ENCODE data around the gene NMRAL1. TPM values are rescaled to one million over a fixed set of nuclear protein-coding genes. Genes with fewer than 3 reads are reported as not detected.
A peak's percentile ranks its signal among the peaks of the same experiment; 100 is the strongest.

Gene NMRAL1
- total RNA-seq, 3 donors from 2014 or later (not counting 1 experiment from before 2014, with no cell fraction given), result 66.6 to 71.2 (median 69.8) TPM

- DNase-seq (peak; percentile 79 to 86), ATAC-seq (peak; percentile 91 to 96 (median 96))
- peak overlapping the region; percentile 97 to 98 for H3K27ac Mint-ChIP-seq
- 57% methylated on average over 32 of the region's 32 CpGs for WGBS (ENCODE audit: insufficient coverage)
- H3K4me1 Mint-ChIP-seq, result peaks cover 24 to 25% of the 10 kb centered on the region in 2 donors
- no peaks in the 10 kb centered on the region for H3K9me3 ChIP-seq (ENCODE audit: control insufficient read depth, insufficient read depth, low read length)
- H3K4me3 Mint-ChIP-seq, result peak overlapping the region; percentile 74
- intact Hi-C loops (cut with micrococcal nuclease), result loop anchor here (1.0 to 2.0 kb wide), 2 partner anchors 10 to 49 kb away; partner anchors contain the start of genes CORO7 and HMOX2
- H3K27me3 ChIP-seq (ENCODE audit: control insufficient read depth, insufficient read depth, low read length), result no peaks in the 10 kb centered on the region
- peaks cover 40% of the 10 kb centered on the region for H3K4me1 ChIP-seq (ENCODE audit: control insufficient read depth, insufficient read depth, low read length)
- H3K27ac ChIP-seq (ENCODE audit: low read length), result peak overlapping the region; percentile 94
- no peak overlapping the region for H3K4me3 ChIP-seq (ENCODE audit: low read length)
- no peaks in the 10 kb centered on the region for H3K27me3 Mint-ChIP-seq (ENCODE audit: low read depth in 2 of 2)
- H3K9me3 Mint-ChIP-seq, result no peaks in the 10 kb centered on the region
- H3K36me3 ChIP-seq (ENCODE audit: control insufficient read depth, insufficient read depth, low read length), result peaks cover 23% of the 10 kb centered on the region
- TF ChIP-seq CTCF (IDR thresholded peaks at IDR 0.05), result no peak
- H3K36me3 Mint-ChIP-seq, result no peaks in the 10 kb centered on the region
These were observed 8.2 kb downstream of the NMRAL1 start for GRCh38 chr16:4465977-4466779.

- H3K27ac ChIP-seq (ENCODE audit: low read length), result no peak overlapping the region
- Mint-ChIP-seq H3K27ac (peak overlapping the region; percentile 74 to 97), H3K9me3 (no peaks in the 10 kb centered on the region), H3K4me1 (peaks cover 38 to 43% of the 10 kb centered on the region in 2 donors), H3K27me3 (ENCODE audit: low read depth in 2 of 2) (no peaks in the 10 kb centered on the region), H3K36me3 (no peaks in the 10 kb centered on the region), H3K4me3 (peak overlapping the region; percentile 64)
- peaks cover 20% of the 10 kb centered on the region for H3K36me3 ChIP-seq (ENCODE audit: control insufficient read depth, insufficient read depth, low read length)
- no peak for TF ChIP-seq CTCF (IDR thresholded peaks at IDR 0.05)
- no peak overlapping the region for H3K4me3 ChIP-seq (ENCODE audit: low read length)
- WGBS (ENCODE audit: insufficient coverage), result 95% methylated on average over 22 of the region's 22 CpGs
- H3K27me3 ChIP-seq (ENCODE audit: control insufficient read depth, insufficient read depth, low read length), result no peaks in the 10 kb centered on the region
- H3K9me3 ChIP-seq (ENCODE audit: control insufficient read depth, insufficient read depth, low read length), result no peaks in the 10 kb centered on the region
- intact Hi-C loops (cut with micrococcal nuclease), result no loop called here
- DNase-seq (no peak), ATAC-seq (no peak)
- peaks cover 56% of the 10 kb centered on the region for H3K4me1 ChIP-seq (ENCODE audit: control insufficient read depth, insufficient read depth, low read length)
These were observed 10.8 kb downstream of the NMRAL1 start for GRCh38 chr16:4463522-4464163.

- Histone ChIP-seq H3K4me3 (ENCODE audit: low read length) (no peak overlapping the region), H3K27ac (ENCODE audit: low read length) (no peak overlapping the region), H3K27me3 (ENCODE audit: control insufficient read depth, insufficient read depth, low read length) (no peaks in the 10 kb centered on the region), H3K36me3 (ENCODE audit: control insufficient read depth, insufficient read depth, low read length) (peaks cover 24% of the 10 kb centered on the region), H3K9me3 (ENCODE audit: control insufficient read depth, insufficient read depth, low read length) (no peaks in the 10 kb centered on the region), H3K4me1 (ENCODE audit: control insufficient read depth, insufficient read depth, low read length) (peaks cover 45% of the 10 kb centered on the region)
- Mint-ChIP-seq H3K4me1 (peaks cover 32 to 41% of the 10 kb centered on the region in 2 donors), H3K27ac (peak overlapping the region in 1 of 2 donors; percentile 3), H3K36me3 (no peaks in the 10 kb centered on the region), H3K9me3 (no peaks in the 10 kb centered on the region), H3K4me3 (no peak overlapping the region), H3K27me3 (ENCODE audit: low read depth in 2 of 2) (no peaks in the 10 kb centered on the region)
- intact Hi-C loops (cut with micrococcal nuclease), result no loop called here
- 95% methylated on average over 26 of the region's 27 CpGs for WGBS (ENCODE audit: insufficient coverage)
- ATAC-seq (no peak), DNase-seq (no peak)
- no peak for TF ChIP-seq CTCF (IDR thresholded peaks at IDR 0.05)
These were observed 13.0 kb downstream of the NMRAL1 start for GRCh38 chr16:4461250-4462085.
